GM23338 (cell line): ENCODE data around the gene TMEM200A. TPM values are rescaled to one million over a fixed set of nuclear protein-coding genes. Genes with fewer than 3 reads are reported as not detected.

Source experiments
- ATAC-seq: fragments of 200-7000 bp; cut with Tn5 transposase; 3 replicates; pipeline ENCODE4 v1.9.1; 2020
- DNase-seq: peaks from one replicate; pipeline ENCODE4 v3.0.0-alpha.2; 2015; ENCODE audit warnings: low spot score
- H2AFZ ChIP-seq: fragments of 200-600 bp; sonication (generic); 2 replicates; pipeline ENCODE4 v1.8.0; 2016; ENCODE audit warnings: antibody characterized with exemption, mild to moderate bottlenecking, moderate library complexity
- H3F3A ChIP-seq: fragments of 200-600 bp; sonication (generic); replicated peaks from 2 replicates; pipeline ENCODE4 v1.8.0; 2017; ENCODE audit warnings: antibody characterized with exemption, mixed run types, low read depth
- H3K27ac ChIP-seq: fragments of 200-600 bp; sonication (generic); 2 replicates; pipeline ENCODE4 v1.6.1; 2016; ENCODE audit warnings: low read depth
- H3K27me3 ChIP-seq: fragments of 200-600 bp; sonication (generic); 2 replicates; pipeline ENCODE4 v1.8.0; 2016; ENCODE audit warnings: mild to moderate bottlenecking, mixed run types, moderate library complexity; ENCODE audit not compliant: insufficient read depth
- H3K36me3 ChIP-seq: fragments of 200-600 bp; sonication (generic); 2 replicates; pipeline ENCODE4 v1.8.0; 2016; ENCODE audit warnings: mild to moderate bottlenecking; ENCODE audit not compliant: insufficient read depth
- H3K4me1 ChIP-seq: fragments of 200-600 bp; sonication (generic); 2 replicates; pipeline ENCODE4 v1.8.0; 2016; ENCODE audit warnings: mild to moderate bottlenecking, moderate library complexity; ENCODE audit not compliant: insufficient read depth
- H3K4me2 ChIP-seq: fragments of 200-600 bp; sonication (generic); 2 replicates; pipeline ENCODE4 v1.7.1; 2017; ENCODE audit warnings: mixed run types
- H3K4me3 ChIP-seq: fragments of 200-600 bp; sonication (generic); 2 replicates; pipeline ENCODE4 v1.6.1; 2016; ENCODE audit warnings: mixed run types
- H3K79me2 ChIP-seq: fragments of 200-600 bp; sonication (generic); replicated peaks from 2 replicates; pipeline ENCODE4 v1.8.0; 2017; ENCODE audit warnings: mild to moderate bottlenecking; ENCODE audit not compliant: insufficient read depth
- H3K9me2 ChIP-seq: fragments of 200-600 bp; sonication (generic); 2 replicates; pipeline ENCODE4 v1.8.0; 2017; ENCODE audit not compliant: insufficient read depth
- H4K20me1 ChIP-seq: fragments of 200-600 bp; sonication (generic); replicated peaks from 2 replicates; pipeline ENCODE4 v1.8.0; 2017; ENCODE audit warnings: mild to moderate bottlenecking; ENCODE audit not compliant: insufficient read depth
- H3K27ac Mint-ChIP-seq: 2 replicates; pipeline ENCODE4 v1.8.0; 2020; ENCODE audit warnings: inconsistent platforms, mild to moderate bottlenecking, moderate library complexity, mixed read lengths
- H3K27me3 Mint-ChIP-seq: 3 replicates; pipeline ENCODE4 v1.8.0; 2022; ENCODE audit warnings: low read depth, mild to moderate bottlenecking, moderate library complexity, mixed read lengths, inconsistent platforms; ENCODE audit not compliant: insufficient read depth, poor library complexity
- H3K36me3 Mint-ChIP-seq: 3 replicates; pipeline ENCODE4 v1.8.0; 2021; ENCODE audit warnings: low read depth, mild to moderate bottlenecking, inconsistent platforms, moderate library complexity, mixed read lengths
- H3K4me1 Mint-ChIP-seq: 3 replicates; pipeline ENCODE4 v1.8.0; 2020; ENCODE audit warnings: mild to moderate bottlenecking, inconsistent platforms, mixed read lengths
- H3K4me3 Mint-ChIP-seq: 3 replicates; pipeline ENCODE4 v1.8.0; 2021; ENCODE audit warnings: moderate library complexity, mild to moderate bottlenecking, inconsistent platforms, mixed read lengths
- H3K9me3 Mint-ChIP-seq: 3 replicates; pipeline ENCODE4 v1.8.0; 2020; ENCODE audit warnings: moderate library complexity, mild to moderate bottlenecking, inconsistent platforms, mixed read lengths
- CREB1 ChIP-seq: fragments of 250-450 bp; sonication (Bioruptor Pico); IDR thresholded peaks from 2 replicates; pipeline ENCODE4 v1.5.0; 2020; ENCODE audit warnings: low read depth, mild to moderate bottlenecking, moderate library complexity
- CTCF ChIP-seq, 2 experiments: fragments of 200-600 bp in 1 of 2; sonication (generic) in 1 of 2; conservative IDR thresholded peaks; 2 replicates each; pipeline versions ENCODE4 v1.5.1 to v1.6.1; 2016 to 2017; ENCODE audit warnings: antibody characterized with exemption in 2 of 2, low read depth in 2 of 2, mild to moderate bottlenecking in 2 of 2, moderate library complexity in 1 of 2
- ETS1 ChIP-seq: IDR thresholded peaks from 2 replicates; pipeline ENCODE4 v1.6.1; 2016; ENCODE audit warnings: antibody characterized with exemption
- EZH2 ChIP-seq: fragments of 200-600 bp; sonication (generic); IDR thresholded peaks from one replicate; pipeline ENCODE4 v1.8.0; 2017; ENCODE audit warnings: antibody characterized with exemption, mild to moderate bottlenecking, low read depth; ENCODE audit not compliant: unreplicated experiment
- EZH2phosphoT487 ChIP-seq: fragments of 200-600 bp; sonication (generic); IDR thresholded peaks from one replicate; pipeline ENCODE4 v1.8.1; 2018; ENCODE audit warnings: antibody characterized with exemption; ENCODE audit not compliant: unreplicated experiment
- JUNB ChIP-seq: IDR thresholded peaks from one replicate; pipeline ENCODE4 v1.6.1; 2016; ENCODE audit warnings: antibody characterized with exemption; ENCODE audit not compliant: unreplicated experiment
- NANOG ChIP-seq: IDR thresholded peaks from 2 replicates; pipeline ENCODE4 v1.6.1; 2016; ENCODE audit warnings: antibody characterized with exemption, borderline replicate concordance
- POLR2AphosphoS5 ChIP-seq: IDR thresholded peaks from 2 replicates; pipeline ENCODE4 v1.6.1; 2016; ENCODE audit warnings: antibody characterized with exemption, low read depth
- REST ChIP-seq: IDR thresholded peaks from one replicate; pipeline ENCODE4 v1.6.1; 2018; ENCODE audit warnings: antibody characterized with exemption; ENCODE audit not compliant: unreplicated experiment
- STAT1 ChIP-seq: IDR thresholded peaks from one replicate; pipeline ENCODE4 v1.6.1; 2016; ENCODE audit warnings: antibody characterized with exemption; ENCODE audit not compliant: unreplicated experiment
- ZNF114 ChIP-seq: fragments of 250-450 bp; sonication (Bioruptor Pico); IDR thresholded peaks from 2 replicates; pipeline ENCODE4 v1.5.0; 2020; ENCODE audit warnings: mild to moderate bottlenecking, moderate library complexity
- ZNF331 ChIP-seq: fragments of 250-450 bp; sonication (Bioruptor Pico); IDR thresholded peaks from 2 replicates; pipeline ENCODE4 v1.5.0; 2020; ENCODE audit warnings: low read depth, mild to moderate bottlenecking, moderate library complexity
- ZNF462 ChIP-seq: fragments of 250-450 bp; sonication (Bioruptor Pico); IDR thresholded peaks from 2 replicates; pipeline ENCODE4 v1.5.0; 2020; ENCODE audit warnings: mild to moderate bottlenecking, moderate library complexity
- polyA plus RNA-seq: library from polyadenylated mRNA; unstranded; fragments of >200 nt; fragmentation: Nextera tagmentation; extraction: Ambion mirVana; gene quantifications from 2 replicates; pipeline ENCODE4 v1.2.1, GENCODE V29; 2016
- total RNA-seq: library from RNA; depleted of rRNA; stranded (reverse); fragments of >200 nt; shearing (Covaris generic); gene quantifications from 2 replicates; pipeline ENCODE4 v1.2.3, GENCODE V29; 2014

TMEM200A gene
- total and polyA plus RNA-seq, 2 experiments from 2014 or later = 7.1 to 22.7 TPM

- H3K4me1 Mint-ChIP-seq = peaks cover 23% of the 10 kb centered on the region
- ATAC-seq (no peak), DNase-seq (no peak)
- H3K4me2 ChIP-seq = no peak overlapping the region
- no peak overlapping the region for H2AFZ ChIP-seq
- no peak overlapping the region for H3K27ac Mint-ChIP-seq
- TF ChIP-seq POLR2AphosphoS5 (no peak), NANOG (no peak), JUNB (no peak), EZH2phosphoT487 (no peak), STAT1 (no peak), CREB1 (CRISPR knock-in tag) (no peak), CTCF (conservative IDR thresholded peaks at IDR 0.05; ENCODE audit: low read depth in 2 of 2) (no peak), ZNF462 (no peak), EZH2 (no peak), REST (no peak), ZNF114 (CRISPR knock-in tag) (no peak), ZNF331 (no peak), ETS1 (no peak)
- no peaks in the 10 kb centered on the region for H3K9me2 ChIP-seq
- peaks cover 7% of the 10 kb centered on the region for H3K36me3 Mint-ChIP-seq
- no peaks in the 10 kb centered on the region for H3K4me1 ChIP-seq
- H3F3A ChIP-seq = no peaks in the 10 kb centered on the region
- no peaks in the 10 kb centered on the region for H3K27me3 ChIP-seq
- H3K36me3 ChIP-seq = no peaks in the 10 kb centered on the region
- H3K27me3 Mint-ChIP-seq = no peaks in the 10 kb centered on the region
- H3K9me3 Mint-ChIP-seq = no peaks in the 10 kb centered on the region
- H4K20me1 ChIP-seq = no peaks in the 10 kb centered on the region
- no peak overlapping the region for H3K4me3 Mint-ChIP-seq
- H3K79me2 ChIP-seq = peaks cover 19% of the 10 kb centered on the region; the same call in 1 of the 2 replicates
- no peak overlapping the region for H3K27ac ChIP-seq
- H3K4me3 ChIP-seq = no peak overlapping the region
These were observed 19.4 kb downstream of the TMEM200A start for GRCh38 chr6:130385064-130385695.
